ENCODE data around the gene ICA1L. TPM values are rescaled to one million over a fixed set of nuclear protein-coding genes. Genes with fewer than 3 reads are reported as not detected.

ICA1L gene
- total and polyA plus RNA-seq, 2 of the 13 experiments (the other 11 are each of a cell fraction or from before 2014, with no cell fraction given) = 1.5 to 2.4 TPM

DNA sequence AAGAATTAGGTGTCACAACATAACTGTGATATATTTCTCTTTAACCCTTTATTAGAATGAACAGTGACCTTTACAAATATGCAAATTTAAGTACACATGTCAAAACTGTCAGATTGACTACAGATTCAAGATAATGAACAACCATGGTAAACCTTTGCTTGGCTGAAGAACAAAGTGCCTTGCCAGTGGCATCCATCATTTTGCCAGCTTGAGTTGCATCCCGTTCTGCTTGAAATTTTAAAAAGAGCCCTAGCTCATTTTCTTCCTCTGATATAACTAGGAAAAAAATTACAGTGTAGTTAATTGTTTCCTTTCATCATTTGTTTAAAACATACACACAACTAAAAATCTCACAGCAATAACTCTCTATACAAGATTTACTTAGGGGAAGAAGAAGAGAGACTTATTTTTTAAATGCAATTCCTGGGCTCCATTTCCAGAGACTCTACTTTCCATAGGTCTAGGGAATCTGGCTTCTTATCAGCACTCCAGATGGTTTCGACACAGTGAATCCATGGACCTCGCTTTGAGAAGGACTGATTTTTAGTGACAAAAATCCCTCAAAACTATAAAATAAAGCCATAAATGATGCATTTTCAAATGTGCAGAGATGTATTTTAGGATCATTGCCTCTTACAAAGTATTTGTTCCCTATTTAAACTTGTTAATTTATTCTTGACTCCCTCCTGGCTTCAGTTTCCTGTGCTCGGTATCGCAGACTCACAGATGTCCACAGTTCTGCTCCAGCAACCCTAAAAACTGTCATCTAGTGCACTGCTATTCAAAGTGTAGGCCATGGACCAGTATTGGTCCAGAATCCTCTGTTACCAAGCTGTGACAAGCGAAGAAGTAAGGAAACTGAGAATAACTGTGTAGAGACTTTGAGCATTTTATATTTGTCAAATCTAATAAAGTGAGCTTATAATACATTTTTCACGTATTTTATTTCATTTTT lies 50.1 kb downstream of the ICA1L start (continued):
- TF ChIP-seq, protein P1, sequence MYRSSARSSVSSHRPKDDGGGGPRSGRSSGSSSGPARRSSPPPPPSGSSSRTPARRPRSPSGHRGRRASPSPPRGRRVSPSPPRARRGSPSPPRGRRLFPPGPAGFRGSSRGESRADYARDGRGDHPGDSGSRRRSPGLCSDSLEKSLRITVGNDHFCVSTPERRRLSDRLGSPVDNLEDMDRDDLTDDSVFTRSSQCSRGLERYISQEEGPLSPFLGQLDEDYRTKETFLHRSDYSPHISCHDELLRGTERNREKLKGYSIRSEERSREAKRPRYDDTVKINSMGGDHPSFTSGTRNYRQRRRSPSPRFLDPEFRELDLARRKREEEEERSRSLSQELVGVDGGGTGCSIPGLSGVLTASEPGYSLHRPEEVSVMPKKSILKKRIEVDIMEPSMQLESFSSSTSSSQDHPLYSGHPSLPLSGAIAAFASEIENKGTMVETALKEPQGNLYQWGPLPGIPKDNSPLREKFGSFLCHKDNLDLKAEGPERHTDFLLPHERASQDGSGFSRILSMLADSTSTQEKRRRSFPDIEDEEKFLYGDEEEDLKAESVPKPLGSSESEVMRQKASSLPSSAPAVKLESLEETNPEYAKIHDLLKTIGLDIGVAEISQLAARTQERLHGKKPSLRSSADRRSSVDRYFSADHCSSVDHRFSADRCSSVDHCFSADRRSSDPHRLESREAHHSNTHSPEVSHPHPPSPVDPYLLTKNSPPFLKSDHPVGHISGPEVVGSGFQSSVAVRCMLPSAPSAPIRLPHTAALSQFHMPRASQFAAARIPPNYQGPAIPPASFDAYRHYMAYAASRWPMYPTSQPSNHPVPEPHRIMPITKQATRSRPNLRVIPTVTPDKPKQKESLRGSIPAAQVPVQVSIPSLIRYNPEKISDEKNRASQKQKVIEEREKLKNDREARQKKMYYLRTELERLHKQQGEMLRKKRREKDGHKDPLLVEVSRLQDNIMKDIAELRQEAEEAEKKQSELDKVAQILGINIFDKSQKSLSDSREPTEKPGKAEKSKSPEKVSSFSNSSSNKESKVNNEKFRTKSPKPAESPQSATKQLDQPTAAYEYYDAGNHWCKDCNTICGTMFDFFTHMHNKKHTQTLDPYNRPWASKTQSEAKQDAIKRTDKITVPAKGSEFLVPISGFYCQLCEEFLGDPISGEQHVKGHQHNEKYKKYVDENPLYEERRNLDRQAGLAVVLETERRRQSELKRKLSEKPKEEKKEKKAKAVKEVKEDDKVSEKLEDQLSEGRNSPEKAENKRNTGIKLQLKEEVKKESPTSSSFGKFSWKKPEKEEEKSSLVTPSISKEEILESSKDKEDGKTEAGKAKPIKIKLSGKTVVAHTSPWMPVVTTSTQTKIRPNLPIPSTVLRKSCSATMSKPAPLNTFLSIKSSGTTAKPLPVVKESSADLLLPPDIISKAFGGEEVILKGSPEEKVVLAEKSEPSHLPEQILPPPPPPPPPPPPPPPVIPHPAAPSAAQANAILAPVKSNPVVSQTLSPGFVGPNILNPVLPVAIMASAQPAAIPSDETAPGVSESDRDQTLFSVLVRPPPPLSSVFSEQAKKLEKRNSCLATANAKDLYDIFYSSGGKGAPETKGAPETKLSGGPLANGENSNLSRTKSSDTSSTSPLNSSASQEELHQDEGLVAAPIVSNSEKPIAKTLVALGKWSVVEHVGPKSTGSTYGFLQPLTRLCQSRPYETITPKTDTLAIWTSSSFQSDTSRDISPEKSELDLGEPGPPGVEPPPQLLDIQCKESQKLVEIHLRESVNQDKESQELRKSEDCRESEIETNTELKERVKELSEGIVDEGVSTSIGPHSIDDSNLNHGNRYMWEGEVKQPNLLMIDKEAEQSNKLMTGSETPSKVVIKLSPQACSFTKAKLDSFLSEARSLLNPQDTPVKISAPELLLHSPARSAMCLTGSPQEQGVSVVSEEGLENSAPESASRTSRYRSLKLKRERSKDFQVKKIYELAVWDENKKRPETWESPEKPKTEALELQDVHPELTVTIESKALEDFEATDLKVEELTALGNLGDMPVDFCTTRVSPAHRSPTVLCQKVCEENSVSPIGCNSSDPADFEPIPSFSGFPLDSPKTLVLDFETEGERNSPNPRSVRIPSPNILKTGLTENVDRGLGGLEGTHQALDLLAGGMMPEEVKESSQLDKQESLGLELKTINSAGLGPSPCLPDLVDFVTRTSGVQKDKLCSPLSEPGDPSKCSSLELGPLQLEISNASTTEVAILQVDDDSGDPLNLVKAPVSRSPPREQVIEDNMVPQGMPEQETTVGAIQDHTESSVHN (CRISPR knock-in tag; IDR thresholded peaks at IDR 0.05) = no peak
- TF ChIP-seq, protein P2, sequence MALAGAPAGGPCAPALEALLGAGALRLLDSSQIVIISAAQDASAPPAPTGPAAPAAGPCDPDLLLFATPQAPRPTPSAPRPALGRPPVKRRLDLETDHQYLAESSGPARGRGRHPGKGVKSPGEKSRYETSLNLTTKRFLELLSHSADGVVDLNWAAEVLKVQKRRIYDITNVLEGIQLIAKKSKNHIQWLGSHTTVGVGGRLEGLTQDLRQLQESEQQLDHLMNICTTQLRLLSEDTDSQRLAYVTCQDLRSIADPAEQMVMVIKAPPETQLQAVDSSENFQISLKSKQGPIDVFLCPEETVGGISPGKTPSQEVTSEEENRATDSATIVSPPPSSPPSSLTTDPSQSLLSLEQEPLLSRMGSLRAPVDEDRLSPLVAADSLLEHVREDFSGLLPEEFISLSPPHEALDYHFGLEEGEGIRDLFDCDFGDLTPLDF (CRISPR knock-in tag; IDR thresholded peaks at IDR 0.05) = no peak
- no peak for TF ChIP-seq FLYWCH1 (CRISPR knock-in tag; IDR thresholded peaks at IDR 0.05)

Data from HepG2 (cell line).